Measurements from ENCODE around the gene PIP4K2A.
"Not testable (repeated sequence)": the region's sequence is repeated elsewhere in the genome, so short reads cannot be mapped to it uniquely, and the experiment has no call there.

The PIP4K2A gene

GRCh38 chr10:22693860-22694259 is 20.5 kb downstream of the PIP4K2A start:
- no peak for DNase-seq (ENCODE audit: low read depth in 2 of 2)

GRCh38 chr10:22693371-22693784 is 21.0 kb downstream of the PIP4K2A start:
- DNase-seq (ENCODE audit: low read depth in 2 of 2) = no peak

GRCh38 chr10:22692119-22692518 is 22.3 kb downstream of the PIP4K2A start:
- not testable (repeated sequence) for DNase-seq (ENCODE audit: low read depth in 2 of 2)

GRCh38 chr10:22690614-22691431 is 23.6 kb downstream of the PIP4K2A start:
- no peak for DNase-seq (ENCODE audit: low read depth in 2 of 2)

GRCh38 chr10:22690158-22690557 is 24.2 kb downstream of the PIP4K2A start:
- DNase-seq (ENCODE audit: low read depth in 2 of 2) = no peak

- no peak for DNase-seq (ENCODE audit: low read depth in 2 of 2)
Measured at GRCh38 chr10:22686347-22686746, 28.0 kb downstream of the PIP4K2A start.

- DNase-seq (ENCODE audit: low read depth in 2 of 2) = no peak
Measured at GRCh38 chr10:22685926-22686325, 28.5 kb downstream of the PIP4K2A start.

GRCh38 chr10:22684699-22685098 is 29.7 kb downstream of the PIP4K2A start:
- no peak for DNase-seq (ENCODE audit: low read depth in 2 of 2)

- DNase-seq (ENCODE audit: low read depth in 2 of 2) = no peak
Measured at GRCh38 chr10:22683140-22683389, 31.3 kb downstream of the PIP4K2A start.

- peak; percentile 24 to 37 for DNase-seq (ENCODE audit: low read depth in 2 of 2)
Measured at GRCh38 chr10:22682237-22683139, 31.9 kb downstream of the PIP4K2A start.

- DNase-seq (ENCODE audit: low read depth in 2 of 2) = peak; percentile 27 to 30
Measured at GRCh38 chr10:22681783-22682183, 32.6 kb downstream of the PIP4K2A start.

GRCh38 chr10:22681301-22681700 is 33.1 kb downstream of the PIP4K2A start:
- no peak for DNase-seq (ENCODE audit: low read depth in 2 of 2)

- DNase-seq (ENCODE audit: low read depth in 2 of 2) = no peak
Measured at GRCh38 chr10:22679608-22680007, 34.8 kb downstream of the PIP4K2A start.

GRCh38 chr10:22677333-22677732 is 37.0 kb downstream of the PIP4K2A start:
- DNase-seq (ENCODE audit: low read depth in 2 of 2) = no peak

- no peak for DNase-seq (ENCODE audit: low read depth in 2 of 2)
Measured at GRCh38 chr10:22676435-22676834, 37.9 kb downstream of the PIP4K2A start.

- DNase-seq (ENCODE audit: low read depth in 2 of 2) = no peak
Measured at GRCh38 chr10:22674573-22674930, 39.8 kb downstream of the PIP4K2A start.

GRCh38 chr10:22673785-22674572 is 40.4 kb downstream of the PIP4K2A start:
- DNase-seq (ENCODE audit: low read depth in 2 of 2) = no peak

GRCh38 chr10:22673091-22673392 is 41.3 kb downstream of the PIP4K2A start:
- DNase-seq (ENCODE audit: low read depth in 2 of 2) = no peak

GRCh38 chr10:22672319-22673090 is 41.9 kb downstream of the PIP4K2A start:
- DNase-seq (ENCODE audit: low read depth in 2 of 2) = no peak

- DNase-seq (ENCODE audit: low read depth in 2 of 2) = no peak
Measured at GRCh38 chr10:22670788-22671187, 43.6 kb downstream of the PIP4K2A start.

GRCh38 chr10:22669163-22669711 is 45.1 kb downstream of the PIP4K2A start:
- DNase-seq (ENCODE audit: low read depth in 2 of 2) = no peak
